GM12865 (cell line): ENCODE results near the gene NOD1.
"Not testable (repeated sequence)": the region's sequence is repeated elsewhere in the genome, so short reads cannot be mapped to it uniquely, and the experiment has no call there.

ENCODE experiments used
- DNase-seq: peaks from one replicate; pipeline ENCODE4 v3.0.0; 2010; ENCODE audit warnings: low read depth
- H3K4me3 ChIP-seq: 2 replicates; pipeline ENCODE4 v1.5.1; 2011; ENCODE audit warnings: mild to moderate bottlenecking, low read depth, low read length, control low read depth
- CTCF ChIP-seq: IDR thresholded peaks from 2 replicates; pipeline ENCODE4 v1.5.1; 2011; ENCODE audit warnings: low read length, control low read depth, low read depth, inconsistent platforms; ENCODE audit not compliant: insufficient read depth; ENCODE audit errors: missing control alignments

Gene NOD1

GRCh38 chr7:30485667-30486066, 7.1 kb upstream of the NOD1 start:
- DNase-seq: no peak
- TF ChIP-seq CTCF: no peak
- H3K4me3 ChIP-seq: no peak overlapping the region

- not testable (repeated sequence) for H3K4me3 ChIP-seq, DNase-seq
Observed at GRCh38 chr7:30481416-30481815, 2.8 kb upstream of the NOD1 start.

- H3K4me3 ChIP-seq: peak overlapping the region; percentile 66
- no peak for TF ChIP-seq CTCF
- peak; percentile 63 for DNase-seq
Observed at GRCh38 chr7:30479202-30480120, 877 bp upstream of the NOD1 start.

- no peak overlapping the region for H3K4me3 ChIP-seq
Observed at GRCh38 chr7:30476459-30477145, 2.0 kb downstream of the NOD1 start.

GRCh38 chr7:30475580-30475979, 3.0 kb downstream of the NOD1 start:
- DNase-seq: peak; percentile 48
- H3K4me3 ChIP-seq: no peak overlapping the region
- no peak for TF ChIP-seq CTCF

More at GRCh38 chr7:30476459-30477145, 2.0 kb downstream of the NOD1 start:
- no peak for TF ChIP-seq CTCF
- no peak for DNase-seq

GRCh38 chr7:30474893-30475292, 3.7 kb downstream of the NOD1 start:
- H3K4me3 ChIP-seq: no peak overlapping the region
- DNase-seq: no peak
- no peak for TF ChIP-seq CTCF

- no peak for TF ChIP-seq CTCF
- DNase-seq: no peak
Observed at GRCh38 chr7:30474485-30474884, 4.1 kb downstream of the NOD1 start.

More at GRCh38 chr7:30474485-30474884, 4.1 kb downstream of the NOD1 start:
- no peak overlapping the region for H3K4me3 ChIP-seq
